ENCODE measurements around the gene AP4M1. TPM values are rescaled to one million over a fixed set of nuclear protein-coding genes. Genes with fewer than 3 reads are reported as not detected.

The AP4M1 gene
- total RNA-seq, 4 donors from 2014 or later = 19.9 to 31.7 (median 26.1) TPM

DNA sequence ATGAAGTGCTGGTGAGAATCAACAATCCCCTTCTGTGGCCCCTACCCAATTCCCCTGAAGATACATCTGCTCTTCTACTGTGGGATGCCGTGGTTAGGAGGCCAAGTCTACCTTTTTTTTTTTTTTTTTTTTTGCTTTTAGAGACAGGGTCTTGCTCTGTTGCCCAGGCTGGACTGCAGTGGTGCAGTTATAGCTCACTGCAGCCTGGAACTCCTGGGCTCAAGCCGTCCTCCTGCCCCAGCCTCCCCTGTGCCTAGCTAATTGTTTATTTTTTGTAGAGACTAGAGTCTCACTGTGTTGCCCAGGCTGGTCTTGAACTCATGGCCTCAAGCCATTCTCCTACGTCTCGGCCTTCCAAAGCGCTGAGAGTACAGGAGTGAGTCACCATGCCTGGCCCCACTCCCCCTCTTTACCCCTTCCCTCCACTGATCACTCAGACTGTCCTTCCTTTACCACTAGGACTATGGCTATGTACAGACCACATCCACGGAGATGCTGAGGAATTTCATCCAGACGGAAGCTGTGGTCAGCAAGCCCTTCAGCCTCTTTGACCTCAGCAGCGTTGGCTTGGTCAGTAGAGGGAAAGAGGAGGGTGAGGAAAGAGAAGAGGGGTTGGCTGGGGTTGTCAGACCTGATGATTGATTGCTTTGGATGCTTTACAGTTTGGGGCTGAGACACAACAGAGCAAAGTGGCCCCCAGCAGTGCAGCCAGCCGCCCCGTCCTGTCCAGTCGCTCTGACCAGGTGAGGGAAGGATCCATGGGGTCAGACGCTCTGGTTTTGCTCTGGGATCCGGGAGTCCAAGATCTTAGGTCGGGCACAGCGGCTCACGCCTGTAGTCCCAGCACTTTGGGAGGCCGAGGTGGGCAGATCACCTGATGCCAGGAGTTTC is 1.8 kb downstream of the AP4M1 start:
- H3K27ac ChIP-seq (replicated peaks in 1 of 4) = peak overlapping the region; percentile 93 to 98 (median 96)
- H3K27me3 ChIP-seq = no peaks in the 10 kb centered on the region
- H3K4me3 ChIP-seq = no peak overlapping the region
- no peak for DNase-seq (ENCODE audit: extremely low spot score)
- TF ChIP-seq EP300 (IDR thresholded peaks at IDR 0.05) = no peak
- TF ChIP-seq CTCF (IDR thresholded peaks at IDR 0.05) = no peak
- TF ChIP-seq POLR2AphosphoS5 (IDR thresholded peaks at IDR 0.05) = no peak
- TF ChIP-seq POLR2A (IDR thresholded peaks at IDR 0.05; ENCODE audit: low read depth) = no peak
- intact Hi-C loops (cut with DNase I) = loop anchor here (2.0 kb wide), 1 partner anchor 16 kb away; the partner anchor contains the start of genes CNPY4 and TAF6
- H3K4me1 ChIP-seq = peaks cover 19 to 38% (median 28%) of the 10 kb centered on the region in 4 donors
- peaks cover 51 to 69% (median 67%) of the 10 kb centered on the region in 4 donors for H3K36me3 ChIP-seq
- 81% methylated on average over 17 of the region's 17 CpGs for WGBS
- no peaks in the 10 kb centered on the region for H3K9me3 ChIP-seq

GRCh38 chr7:100105534-100105933 is 4.1 kb downstream of the AP4M1 start:
- DNase-seq (ENCODE audit: extremely low spot score) = no peak
- WGBS = 100% methylated on average over 4 of the region's 4 CpGs
- Histone ChIP-seq H3K4me3 (no peak overlapping the region), H3K4me1 (peaks cover 6 to 20% (median 14%) of the 10 kb centered on the region in 4 donors), H3K27ac (replicated peaks in 1 of 4) (no peak overlapping the region), H3K9me3 (no peaks in the 10 kb centered on the region), H3K27me3 (no peaks in the 10 kb centered on the region), H3K36me3 (peaks cover 44 to 77% (median 76%) of the 10 kb centered on the region in 4 donors)
- TF ChIP-seq POLR2AphosphoS5 (IDR thresholded peaks at IDR 0.05) = no peak
- no peak for TF ChIP-seq EP300 (IDR thresholded peaks at IDR 0.05)
- TF ChIP-seq CTCF (IDR thresholded peaks at IDR 0.05) = no peak
- no peak for TF ChIP-seq POLR2A (IDR thresholded peaks at IDR 0.05; ENCODE audit: low read depth)
- intact Hi-C loops (cut with DNase I) = no loop called here

DNA sequence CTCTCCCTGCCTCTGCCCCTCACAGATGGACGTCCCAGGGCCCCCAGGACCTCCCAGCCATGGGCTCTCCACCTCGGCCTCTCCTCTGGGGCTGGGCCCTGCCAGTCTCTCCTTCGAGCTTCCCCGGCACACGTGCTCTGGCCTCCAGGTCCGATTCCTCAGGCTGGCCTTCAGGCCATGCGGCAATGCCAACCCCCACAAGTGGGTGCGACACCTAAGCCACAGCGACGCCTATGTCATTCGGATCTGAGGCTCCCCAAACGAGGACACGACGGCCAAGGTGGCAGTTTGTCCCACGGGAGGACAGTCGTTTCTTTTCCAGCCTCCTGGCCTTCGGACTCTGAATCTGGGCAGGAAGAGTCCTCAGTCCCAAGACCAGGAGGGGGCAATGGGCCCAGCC is 5.2 kb downstream of the AP4M1 start:
- no peak for DNase-seq (ENCODE audit: extremely low spot score)
- TF ChIP-seq CTCF (IDR thresholded peaks at IDR 0.05) = no peak
- Histone ChIP-seq H3K9me3 (no peaks in the 10 kb centered on the region), H3K4me3 (no peak overlapping the region), H3K36me3 (peaks cover 52 to 88% (median 86%) of the 10 kb centered on the region in 4 donors), H3K27me3 (no peaks in the 10 kb centered on the region), H3K27ac (replicated peaks in 1 of 4) (no peak overlapping the region), H3K4me1 (peaks cover 6 to 15% (median 12%) of the 10 kb centered on the region in 4 donors)
- intact Hi-C loops (cut with DNase I) = no loop called here
- WGBS = 81% methylated on average over 17 of the region's 17 CpGs

- intact Hi-C loops (cut with DNase I) = no loop called here
- Histone ChIP-seq H3K27me3 (no peaks in the 10 kb centered on the region), H3K36me3 (peaks cover 58 to 94% (median 92%) of the 10 kb centered on the region in 4 donors), H3K4me3 (no peak overlapping the region), H3K9me3 (no peaks in the 10 kb centered on the region), H3K4me1 (peaks cover 5 to 12% (median 9%) of the 10 kb centered on the region in 4 donors), H3K27ac (replicated peaks in 1 of 4) (no peak overlapping the region)
- DNase-seq (ENCODE audit: extremely low spot score) = no peak
- no peak for TF ChIP-seq EP300 (IDR thresholded peaks at IDR 0.05)
- TF ChIP-seq CTCF (IDR thresholded peaks at IDR 0.05) = no peak
- no peak for TF ChIP-seq POLR2A (IDR thresholded peaks at IDR 0.05; ENCODE audit: low read depth)
- no peak for TF ChIP-seq POLR2AphosphoS5 (IDR thresholded peaks at IDR 0.05)
- WGBS = 77% methylated on average over 15 of the region's 25 CpGs
These were observed 5.8 kb downstream of the AP4M1 start for GRCh38 chr7:100107125-100107737.
